ENCODE measurements around the gene CCDC7.

The CCDC7 gene

GRCh38 chr10:32409741-32410140 is 36.2 kb upstream of the CCDC7 start:
- H3K79me2 ChIP-seq (ENCODE audit: low read length), result no peaks in the 10 kb centered on the region
- no peak overlapping the region for H3K27ac ChIP-seq (ENCODE audit: low read length)
- TF ChIP-seq, protein P1, sequence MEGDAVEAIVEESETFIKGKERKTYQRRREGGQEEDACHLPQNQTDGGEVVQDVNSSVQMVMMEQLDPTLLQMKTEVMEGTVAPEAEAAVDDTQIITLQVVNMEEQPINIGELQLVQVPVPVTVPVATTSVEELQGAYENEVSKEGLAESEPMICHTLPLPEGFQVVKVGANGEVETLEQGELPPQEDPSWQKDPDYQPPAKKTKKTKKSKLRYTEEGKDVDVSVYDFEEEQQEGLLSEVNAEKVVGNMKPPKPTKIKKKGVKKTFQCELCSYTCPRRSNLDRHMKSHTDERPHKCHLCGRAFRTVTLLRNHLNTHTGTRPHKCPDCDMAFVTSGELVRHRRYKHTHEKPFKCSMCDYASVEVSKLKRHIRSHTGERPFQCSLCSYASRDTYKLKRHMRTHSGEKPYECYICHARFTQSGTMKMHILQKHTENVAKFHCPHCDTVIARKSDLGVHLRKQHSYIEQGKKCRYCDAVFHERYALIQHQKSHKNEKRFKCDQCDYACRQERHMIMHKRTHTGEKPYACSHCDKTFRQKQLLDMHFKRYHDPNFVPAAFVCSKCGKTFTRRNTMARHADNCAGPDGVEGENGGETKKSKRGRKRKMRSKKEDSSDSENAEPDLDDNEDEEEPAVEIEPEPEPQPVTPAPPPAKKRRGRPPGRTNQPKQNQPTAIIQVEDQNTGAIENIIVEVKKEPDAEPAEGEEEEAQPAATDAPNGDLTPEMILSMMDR (IDR thresholded peaks at IDR 0.05; ENCODE audit: low read length), result no peak
- TF ChIP-seq EZH2 (optimal IDR thresholded peaks at IDR 0.05; ENCODE audit: low read depth, low read length) (no peak), EZH2phosphoT487 (IDR thresholded peaks at IDR 0.05; ENCODE audit: low read length) (no peak)
- no peaks in the 10 kb centered on the region for H3K9me2 ChIP-seq (replicated peaks; ENCODE audit: insufficient read depth, low read length)
- no peaks in the 10 kb centered on the region for H3K36me3 ChIP-seq (replicated peaks; ENCODE audit: insufficient read depth, low read length)
- H3K4me3 ChIP-seq (ENCODE audit: low read length), result no peak overlapping the region
- H3K9ac ChIP-seq (ENCODE audit: low read length), result no peak overlapping the region
- no peak for DNase-seq
- H2AFZ ChIP-seq (ENCODE audit: low read length), result no peak overlapping the region
- no peak overlapping the region for H3K4me2 ChIP-seq (ENCODE audit: low read depth, low read length)
- no peaks in the 10 kb centered on the region for H4K20me1 ChIP-seq (ENCODE audit: insufficient read depth, low read length)
- H3K9me3 ChIP-seq (replicated peaks; ENCODE audit: insufficient read depth, low read length), result no peaks in the 10 kb centered on the region
- H3K4me1 ChIP-seq (ENCODE audit: low read length), result no peaks in the 10 kb centered on the region
- no peaks in the 10 kb centered on the region for H3F3A ChIP-seq (ENCODE audit: insufficient read depth, low read length)
- no peaks in the 10 kb centered on the region for H3K27me3 ChIP-seq (replicated peaks; ENCODE audit: insufficient read depth, low read length)

DNA sequence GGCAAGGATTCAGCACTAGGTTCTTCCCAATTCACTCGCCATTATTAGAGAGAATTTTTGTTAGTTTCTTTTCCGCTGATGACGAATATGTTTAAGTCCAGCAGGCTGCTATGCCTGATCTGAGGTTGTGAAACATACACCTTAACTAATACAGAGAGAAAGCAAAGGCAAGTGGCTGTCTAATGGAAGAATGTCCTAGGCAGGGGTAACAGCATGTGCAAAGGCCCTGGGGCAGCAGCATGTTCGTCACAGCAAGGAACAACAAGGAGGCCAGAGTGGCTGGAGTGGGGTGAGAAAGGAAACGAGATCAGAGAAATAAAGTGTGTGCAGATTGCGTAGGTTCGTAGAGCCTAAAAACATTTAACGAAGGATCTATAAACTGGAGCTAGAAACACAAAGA is 35.4 kb upstream of the CCDC7 start:
- Histone ChIP-seq H3K9me2 (replicated peaks; ENCODE audit: insufficient read depth, low read length) (no peaks in the 10 kb centered on the region), H3K27me3 (replicated peaks; ENCODE audit: insufficient read depth, low read length) (no peaks in the 10 kb centered on the region), H3K9me3 (replicated peaks; ENCODE audit: insufficient read depth, low read length) (no peaks in the 10 kb centered on the region), H3K9ac (ENCODE audit: low read length) (no peak overlapping the region), H3K27ac (ENCODE audit: low read length) (no peak overlapping the region), H3K4me3 (ENCODE audit: low read length) (no peak overlapping the region), H3K4me2 (ENCODE audit: low read depth, low read length) (no peak overlapping the region), H4K20me1 (ENCODE audit: insufficient read depth, low read length) (no peaks in the 10 kb centered on the region), H3K36me3 (replicated peaks; ENCODE audit: insufficient read depth, low read length) (no peaks in the 10 kb centered on the region), H3F3A (ENCODE audit: insufficient read depth, low read length) (no peaks in the 10 kb centered on the region), H2AFZ (ENCODE audit: low read length) (no peak overlapping the region), H3K79me2 (ENCODE audit: low read length) (no peaks in the 10 kb centered on the region), H3K4me1 (ENCODE audit: low read length) (no peaks in the 10 kb centered on the region)
- TF ChIP-seq EZH2 (optimal IDR thresholded peaks at IDR 0.05; ENCODE audit: low read depth, low read length) (no peak), EZH2phosphoT487 (IDR thresholded peaks at IDR 0.05; ENCODE audit: low read length) (no peak)
- TF ChIP-seq, protein P1 (IDR thresholded peaks at IDR 0.05; ENCODE audit: low read length), result no peak
- no peak for DNase-seq

GRCh38 chr10:32411797-32412498 is 34.0 kb upstream of the CCDC7 start:
- no peaks in the 10 kb centered on the region for H3K27me3 ChIP-seq (replicated peaks; ENCODE audit: insufficient read depth, low read length)
- no peak overlapping the region for H2AFZ ChIP-seq (ENCODE audit: low read length)
- no peak overlapping the region for H3K4me3 ChIP-seq (ENCODE audit: low read length)
- H3K79me2 ChIP-seq (ENCODE audit: low read length), result no peaks in the 10 kb centered on the region
- no peak overlapping the region for H3K27ac ChIP-seq (ENCODE audit: low read length)
- H3K36me3 ChIP-seq (replicated peaks; ENCODE audit: insufficient read depth, low read length), result no peaks in the 10 kb centered on the region
- no peaks in the 10 kb centered on the region for H3K4me1 ChIP-seq (ENCODE audit: low read length)
- TF ChIP-seq EZH2phosphoT487 (IDR thresholded peaks at IDR 0.05; ENCODE audit: low read length), result no peak
- H3K9ac ChIP-seq (ENCODE audit: low read length), result no peak overlapping the region
- no peak for DNase-seq
- no peaks in the 10 kb centered on the region for H3K9me2 ChIP-seq (replicated peaks; ENCODE audit: insufficient read depth, low read length)
- no peak overlapping the region for H3K4me2 ChIP-seq (ENCODE audit: low read depth, low read length)
- no peaks in the 10 kb centered on the region for H3K9me3 ChIP-seq (replicated peaks; ENCODE audit: insufficient read depth, low read length)
- no peaks in the 10 kb centered on the region for H4K20me1 ChIP-seq (ENCODE audit: insufficient read depth, low read length)
- no peaks in the 10 kb centered on the region for H3F3A ChIP-seq (ENCODE audit: insufficient read depth, low read length)

- Histone ChIP-seq H3K4me2 (ENCODE audit: low read depth, low read length) (no peak overlapping the region), H2AFZ (ENCODE audit: low read length) (no peak overlapping the region), H3K9me3 (replicated peaks; ENCODE audit: insufficient read depth, low read length) (no peaks in the 10 kb centered on the region), H3K9me2 (replicated peaks; ENCODE audit: insufficient read depth, low read length) (no peaks in the 10 kb centered on the region), H3K4me3 (ENCODE audit: low read length) (no peak overlapping the region), H3K9ac (ENCODE audit: low read length) (no peak overlapping the region), H3K27ac (ENCODE audit: low read length) (no peak overlapping the region), H3K4me1 (ENCODE audit: low read length) (no peaks in the 10 kb centered on the region), H4K20me1 (ENCODE audit: insufficient read depth, low read length) (no peaks in the 10 kb centered on the region), H3K79me2 (ENCODE audit: low read length) (no peaks in the 10 kb centered on the region), H3K27me3 (replicated peaks; ENCODE audit: insufficient read depth, low read length) (no peaks in the 10 kb centered on the region), H3F3A (ENCODE audit: insufficient read depth, low read length) (no peaks in the 10 kb centered on the region), H3K36me3 (replicated peaks; ENCODE audit: insufficient read depth, low read length) (no peaks in the 10 kb centered on the region)
- DNase-seq, result no peak
- TF ChIP-seq EZH2 (optimal IDR thresholded peaks at IDR 0.05; ENCODE audit: low read depth, low read length), result no peak
- TF ChIP-seq, protein P1 (IDR thresholded peaks at IDR 0.05; ENCODE audit: low read length), result no peak
- no peak for TF ChIP-seq EZH2phosphoT487 (IDR thresholded peaks at IDR 0.05; ENCODE audit: low read length)
Observed at GRCh38 chr10:32412499-32412853, 33.5 kb upstream of the CCDC7 start.

All from MM.1S (cell line).